ENCODE results near the gene SLC13A2.

- TF ChIP-seq POLR2A (IDR thresholded peaks at IDR 0.05) (no peak), CTCF (IDR thresholded peaks at IDR 0.05) (no peak), EP300 (IDR thresholded peaks at IDR 0.05; ENCODE audit: low read depth) (no peak)
Observed at GRCh38 chr17:28538296-28538895, 65.0 kb downstream of the SLC13A2 start.
